CD4-positive, alpha-beta T cell treated with Interleukin-17A for 4 hours (primary cell): ENCODE measurements around the gene UBTD1.
"Not testable (repeated sequence)": the region's sequence is repeated elsewhere in the genome, so short reads cannot be mapped to it uniquely, and the experiment has no call there.

ENCODE experiments used
- DNase-seq: peaks from one replicate; pipeline ENCODE4 v3.0.0-alpha.2; 2020; ENCODE audit warnings: mixed read lengths

Gene UBTD1

DNA sequence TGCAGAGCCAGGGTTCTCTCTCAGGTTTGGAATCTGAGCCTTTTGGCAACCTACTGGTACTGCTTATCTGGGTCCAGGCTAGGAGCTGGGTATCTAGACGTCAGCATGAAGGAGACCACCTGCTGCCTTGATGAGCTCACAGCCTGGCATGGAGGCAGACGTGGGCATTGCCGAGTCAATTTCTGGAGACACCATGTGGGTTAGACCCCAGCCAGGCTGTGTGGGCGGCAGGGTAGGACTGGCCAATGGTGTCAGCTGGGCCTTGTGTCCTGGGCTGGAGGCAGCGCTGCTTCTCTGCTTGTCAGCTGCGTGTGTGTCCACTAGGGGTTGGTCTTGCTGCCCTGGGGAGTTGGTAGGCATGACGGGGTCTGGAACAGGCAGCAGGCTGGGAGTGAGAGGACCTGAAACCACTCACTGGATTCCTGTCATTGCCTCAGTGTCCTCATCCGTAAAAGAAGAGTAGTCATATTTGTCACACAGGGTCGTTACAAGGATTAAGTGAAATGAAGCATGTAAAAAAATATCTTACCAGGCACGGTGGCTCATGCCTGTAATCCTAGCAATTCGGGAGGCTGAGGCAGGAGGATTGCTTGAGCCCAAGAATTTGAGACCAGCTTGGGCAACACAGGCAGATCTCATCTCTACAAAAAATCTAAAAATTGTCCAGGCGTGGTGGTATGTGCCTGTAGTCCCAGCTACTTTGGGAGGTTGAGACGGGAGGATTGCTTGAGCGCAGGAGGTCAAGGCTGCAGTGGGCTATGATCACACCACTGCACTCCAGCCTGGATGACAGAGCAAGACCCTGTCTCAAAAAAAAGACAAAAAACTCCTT is 42.2 kb downstream of the UBTD1 start:
- DNase-seq, result no peak

DNA sequence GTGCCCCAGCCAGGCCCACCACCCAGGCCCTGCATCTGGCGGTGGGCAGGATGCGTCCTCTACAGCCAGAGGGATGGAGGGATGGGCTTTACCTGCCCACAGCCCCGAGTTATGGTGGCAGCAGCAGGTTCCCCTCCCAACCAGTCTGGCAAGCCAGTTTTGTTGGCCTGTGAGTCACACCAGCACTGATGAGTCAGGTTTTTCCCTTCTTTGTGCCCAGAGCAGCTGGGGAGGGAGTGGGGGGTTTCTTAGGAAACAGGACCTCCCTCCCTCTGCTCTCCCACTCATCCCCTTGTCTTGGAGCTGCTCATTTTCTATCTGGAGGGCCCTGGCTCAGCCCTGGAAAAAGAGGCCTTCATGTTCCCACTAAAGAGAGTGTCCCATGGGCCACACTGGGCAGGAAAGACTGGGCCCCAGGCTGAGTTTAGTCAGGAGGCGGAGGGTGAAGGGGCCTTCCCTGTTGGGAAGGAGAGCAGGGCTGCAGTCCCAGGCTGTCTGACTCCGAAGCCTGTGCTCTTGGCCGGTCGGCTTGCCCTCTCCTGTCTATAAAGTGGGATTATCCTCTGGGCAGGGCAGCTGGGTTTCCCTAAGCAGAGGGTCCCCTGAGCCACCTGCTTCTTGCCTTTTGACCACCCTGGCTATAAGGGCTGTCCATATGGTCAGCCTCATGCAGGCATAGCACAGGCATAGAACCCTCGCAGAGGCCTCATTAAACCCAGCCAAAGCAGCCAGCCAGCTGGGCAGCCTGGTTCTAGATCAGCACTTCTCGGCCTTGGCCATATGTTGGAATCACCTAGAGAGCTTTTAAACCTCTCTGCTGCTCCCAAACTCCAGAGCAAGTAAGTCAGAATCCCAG is 43.7 kb downstream of the UBTD1 start:
- DNase-seq, result peak; percentile 35

DNA sequence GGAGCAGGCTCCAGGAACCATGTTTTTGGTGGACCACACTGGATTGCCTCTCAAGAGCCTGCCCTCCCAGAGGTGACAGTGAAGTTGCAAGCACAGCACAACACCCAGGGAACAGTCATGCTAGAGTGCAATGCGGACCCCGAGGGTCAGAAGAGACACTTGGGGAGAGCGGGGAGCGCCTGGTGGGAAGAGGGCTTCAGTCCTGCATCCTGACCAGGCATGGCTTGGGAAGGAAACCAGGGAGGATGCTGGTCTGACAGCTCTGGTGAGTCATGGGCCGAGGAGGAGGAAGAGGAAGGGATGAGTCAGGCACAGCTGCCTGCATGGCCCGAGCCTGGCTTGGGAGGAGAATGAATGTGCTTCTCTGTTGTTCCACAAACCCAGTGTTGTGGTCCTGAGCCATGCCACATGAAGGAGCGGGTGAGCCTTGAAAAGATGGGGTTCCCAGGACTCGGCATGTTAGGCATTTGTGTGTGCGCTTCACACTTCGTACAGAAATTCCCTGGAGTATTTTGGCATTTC is 44.4 kb downstream of the UBTD1 start:
- peak; percentile 56 for DNase-seq

DNA sequence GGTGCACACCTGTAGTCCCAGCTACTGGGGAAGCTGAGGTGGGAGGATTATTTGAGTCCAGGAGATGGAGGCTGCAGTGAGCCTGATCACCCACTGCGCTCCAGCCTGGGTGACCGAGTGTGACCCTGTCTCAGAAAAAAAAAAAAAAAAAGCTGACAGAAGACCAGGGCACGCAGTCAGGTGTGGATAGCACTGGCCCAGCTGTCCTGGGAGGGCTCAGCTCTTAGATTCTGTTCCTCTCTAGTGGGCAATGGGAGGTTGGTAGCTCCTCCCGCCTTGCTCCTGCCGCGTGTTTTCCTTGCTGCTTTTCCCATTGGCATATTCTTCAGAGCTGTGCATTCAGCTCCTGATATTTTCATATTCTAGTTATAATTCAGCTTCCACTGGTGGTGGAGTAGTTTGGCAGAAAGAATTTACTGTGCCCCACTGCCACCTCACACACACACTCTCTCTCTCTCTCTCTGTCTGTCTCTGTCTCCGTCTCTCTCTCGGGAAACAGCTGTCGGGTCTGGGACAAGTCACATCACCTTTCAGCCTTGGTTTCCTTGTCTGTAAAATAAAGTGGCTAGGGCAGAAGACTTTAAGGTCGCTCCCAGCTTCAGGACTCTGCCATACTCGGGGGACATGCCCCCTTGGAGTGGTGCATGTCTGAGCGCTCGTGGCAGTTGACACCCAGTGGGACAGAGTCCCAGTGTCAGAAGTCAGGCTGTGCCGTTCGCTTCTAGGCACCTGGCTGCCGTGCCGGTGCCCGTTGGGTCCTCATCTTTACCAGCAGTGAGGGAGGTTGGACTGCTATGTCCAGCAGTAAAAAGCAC is 47.9 kb downstream of the UBTD1 start:
- no peak for DNase-seq

DNA sequence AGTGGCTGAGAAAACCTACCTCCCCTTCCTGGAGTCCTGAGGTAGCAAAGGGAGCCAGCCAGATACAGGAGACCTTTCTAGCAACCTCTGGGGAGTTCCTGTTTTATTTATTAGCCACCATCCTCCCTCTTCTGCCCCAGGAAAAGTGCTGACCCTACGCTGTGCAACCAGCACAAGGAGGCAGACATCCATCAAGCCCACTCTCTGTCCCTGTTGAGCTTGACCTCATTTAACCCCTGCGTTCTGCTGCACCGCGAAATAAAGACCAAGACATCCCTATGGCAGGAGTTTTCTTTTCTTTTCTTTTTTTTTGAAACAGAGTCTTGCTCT is 48.5 kb downstream of the UBTD1 start:
- DNase-seq, result no peak

DNA sequence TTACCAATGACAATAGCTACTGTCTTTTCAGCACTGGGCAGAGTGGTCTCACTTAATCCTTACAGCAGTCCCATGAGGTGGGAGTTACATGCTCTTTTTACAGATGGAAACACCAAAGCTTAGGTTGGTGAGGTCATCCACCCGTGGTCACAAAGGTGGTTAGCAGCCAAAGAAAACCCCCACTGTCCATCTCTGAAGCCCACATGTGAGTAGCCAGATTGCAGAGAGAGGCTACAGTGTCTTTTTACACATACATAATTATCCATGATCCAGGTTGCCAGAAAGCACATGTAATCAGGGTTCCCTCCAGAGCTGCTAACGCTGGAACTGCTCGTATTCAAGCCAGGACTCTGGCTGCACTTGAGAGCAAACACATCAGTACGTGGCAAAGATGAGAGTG is 49.2 kb downstream of the UBTD1 start:
- no peak for DNase-seq

DNA sequence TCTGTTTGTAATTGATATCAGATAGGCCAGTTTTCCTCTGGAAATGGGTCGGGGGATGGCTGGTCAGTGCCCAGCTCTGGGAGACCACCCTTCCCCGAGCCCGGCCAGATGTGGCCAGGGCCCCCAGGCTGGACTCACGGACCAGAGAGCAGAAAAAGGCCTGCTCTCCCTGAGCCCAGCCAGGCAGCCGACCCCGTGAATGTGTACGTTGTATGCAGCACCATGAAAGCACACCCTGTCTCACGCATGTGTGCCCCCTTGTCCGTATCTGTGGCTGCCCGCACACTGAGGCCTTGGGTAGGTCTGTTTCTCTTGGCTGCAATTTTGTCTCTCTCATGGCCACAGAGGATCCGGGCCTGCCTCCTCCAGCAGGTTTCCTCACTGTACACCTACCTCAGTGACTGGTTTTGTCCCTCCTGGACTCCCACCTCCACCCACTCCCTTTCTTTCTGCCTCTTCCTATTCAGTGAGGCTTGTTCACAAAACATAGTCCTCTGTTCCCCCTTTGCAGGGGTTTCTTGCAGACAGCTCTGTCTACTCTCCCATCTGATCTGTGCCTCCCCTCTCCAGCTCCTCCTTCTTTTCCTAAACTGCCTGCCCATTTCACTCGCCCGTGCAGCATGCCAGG is 50.2 kb downstream of the UBTD1 start:
- no peak for DNase-seq

DNA sequence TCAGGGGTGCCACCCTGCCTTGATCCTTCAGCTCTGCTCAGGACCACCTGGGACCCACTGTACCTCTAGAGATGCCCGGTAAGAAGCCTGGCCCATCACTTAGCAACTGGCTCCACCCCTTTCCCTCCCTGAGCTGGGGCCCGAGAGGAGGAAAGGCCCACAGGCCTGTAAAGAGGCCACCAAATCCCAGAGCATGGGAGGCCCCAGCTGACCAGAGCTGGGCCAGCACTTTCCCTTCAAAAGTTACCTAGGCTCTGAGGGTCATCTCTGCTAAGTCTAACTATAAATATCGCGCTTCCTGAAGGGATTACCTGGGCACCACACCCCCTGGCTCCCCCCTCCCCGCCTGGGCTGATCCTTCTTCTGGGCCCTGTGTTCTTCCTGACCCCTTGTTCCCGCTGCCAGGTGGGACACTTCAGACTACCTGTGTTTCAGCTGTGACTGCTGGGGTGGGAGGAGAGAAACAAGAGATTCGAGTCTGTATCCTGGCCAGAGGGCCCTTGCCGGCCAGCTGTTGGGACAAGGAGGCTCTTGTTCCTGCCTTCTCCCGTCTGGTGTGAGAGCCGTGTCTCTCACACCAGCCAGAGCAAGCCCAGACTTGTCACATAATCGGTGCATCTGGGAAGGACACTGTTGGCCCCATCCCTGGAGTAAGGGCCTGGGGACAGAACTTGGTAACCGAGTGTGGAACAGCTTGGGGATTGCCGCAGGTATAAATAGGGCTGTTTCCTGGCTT is 51.0 kb downstream of the UBTD1 start:
- no peak for DNase-seq

DNA sequence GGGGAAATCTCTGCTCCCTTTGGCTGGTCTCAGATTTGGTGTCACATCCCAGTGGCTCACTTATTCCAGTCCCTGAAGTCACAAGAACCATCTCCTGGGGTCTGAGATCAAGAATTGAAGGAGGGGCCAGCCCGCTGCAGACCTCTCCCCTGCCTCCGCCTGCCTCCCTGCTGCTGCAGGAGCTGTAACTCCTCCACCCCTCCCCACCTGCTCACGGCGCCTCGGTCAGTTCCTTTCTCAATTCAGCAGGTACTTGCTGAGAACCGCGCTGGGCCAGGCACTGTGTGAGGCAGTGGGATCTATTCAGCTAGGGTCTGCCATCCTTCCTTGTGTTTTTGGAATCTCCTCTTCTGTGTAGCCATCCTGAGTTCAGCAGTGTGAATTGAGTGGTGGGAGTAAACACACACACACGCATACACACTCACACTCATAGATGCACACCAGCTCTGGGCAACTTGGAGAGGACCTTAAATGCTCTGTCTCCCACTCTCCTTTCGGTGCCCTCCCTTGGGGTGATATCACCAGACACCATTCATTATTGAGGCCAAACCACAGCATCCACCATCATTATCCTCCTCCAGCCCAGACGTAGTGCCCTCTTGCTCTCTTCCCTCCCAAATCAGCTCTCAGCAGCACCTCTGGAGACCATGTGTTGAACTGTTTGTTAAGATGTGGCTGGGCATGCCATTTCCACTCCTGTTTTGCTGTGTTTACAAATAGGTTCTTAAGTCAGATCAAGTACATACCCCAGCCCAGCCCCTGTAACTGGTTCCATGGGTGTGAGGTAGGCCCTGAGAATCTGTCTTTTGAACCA is 51.8 kb downstream of the UBTD1 start:
- DNase-seq, result no peak

DNA sequence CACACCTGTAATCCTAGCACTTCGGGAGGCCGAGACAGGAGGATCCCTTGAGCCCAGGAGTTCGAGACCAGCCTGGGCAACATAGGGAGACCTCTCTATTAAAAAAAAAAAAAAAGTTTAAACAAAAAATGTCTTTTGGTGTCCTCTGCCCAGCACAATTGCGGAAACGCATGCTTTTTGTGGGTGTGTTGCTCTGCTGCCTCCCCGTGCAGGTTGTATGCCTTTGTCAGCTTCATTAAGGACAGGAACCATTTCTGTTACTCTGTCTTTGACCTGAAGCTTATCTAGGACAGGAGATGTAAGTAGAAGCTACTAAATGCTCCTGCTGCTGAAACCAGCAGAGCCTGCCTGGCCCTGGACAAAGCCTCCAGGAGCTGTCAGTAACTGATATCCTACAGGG is 52.5 kb downstream of the UBTD1 start:
- DNase-seq, result no peak

DNA sequence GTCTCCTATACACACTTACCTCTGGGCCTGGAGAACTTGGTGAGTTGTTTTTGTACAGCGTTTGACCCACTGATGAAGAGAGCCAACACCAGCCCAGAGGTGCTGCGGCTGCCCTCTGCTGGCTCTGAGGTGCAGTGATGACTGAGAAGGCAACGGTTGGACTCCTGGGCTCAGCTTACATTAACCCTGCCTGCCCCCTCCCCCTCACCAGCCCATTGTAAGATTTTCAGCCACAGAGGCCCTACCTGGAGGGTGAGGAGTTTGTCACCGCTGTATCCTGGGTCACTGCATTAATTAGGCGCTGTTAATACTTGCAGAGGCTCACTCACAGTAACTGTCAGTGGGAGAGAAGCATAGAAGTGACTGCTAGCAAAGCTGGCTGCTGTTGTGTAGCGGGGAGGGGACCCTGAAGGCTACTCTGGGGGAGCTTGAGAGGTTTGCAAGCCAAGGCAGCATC is 54.9 kb downstream of the UBTD1 start:
- DNase-seq, result peak; percentile 73

DNA sequence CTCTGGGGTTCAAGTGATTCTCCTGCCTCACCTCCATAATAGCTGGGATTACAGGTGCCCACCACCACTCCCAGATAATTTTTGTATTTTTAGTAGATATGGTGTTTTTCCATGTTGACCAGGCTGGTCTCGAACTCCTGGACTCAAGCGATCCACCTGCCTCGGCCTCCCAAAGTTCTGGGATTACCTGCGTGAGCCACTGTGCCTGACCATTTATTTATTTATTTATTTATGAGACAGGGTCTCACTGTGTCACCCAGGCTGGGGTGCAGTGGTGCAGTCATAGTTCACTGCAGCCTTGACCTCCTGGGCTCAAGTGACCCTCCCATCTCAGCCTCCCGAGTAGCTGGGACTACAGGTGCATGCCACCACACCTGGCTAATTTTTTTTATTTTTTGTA is 55.6 kb downstream of the UBTD1 start:
- not testable (repeated sequence) for DNase-seq

DNA sequence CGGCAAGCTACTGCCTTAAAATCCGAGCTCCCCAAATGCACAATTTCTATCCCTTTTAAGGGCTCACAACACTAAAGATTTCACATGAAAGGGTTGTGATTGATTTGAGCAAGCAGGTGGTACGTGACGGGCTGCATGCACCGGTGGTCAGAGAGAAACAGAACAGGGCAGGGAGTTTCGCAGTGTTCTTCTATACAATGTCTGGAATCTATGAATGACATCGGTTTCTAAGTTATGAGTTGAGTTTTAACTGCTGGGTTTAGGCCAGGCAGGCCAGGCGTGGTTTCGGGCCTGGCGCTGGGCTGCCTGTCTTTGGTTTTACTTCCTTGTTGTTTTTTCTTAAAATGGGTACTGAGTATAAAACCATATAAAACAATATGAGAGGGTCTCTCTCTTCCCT is 56.8 kb downstream of the UBTD1 start:
- DNase-seq, result not testable (repeated sequence)

DNA sequence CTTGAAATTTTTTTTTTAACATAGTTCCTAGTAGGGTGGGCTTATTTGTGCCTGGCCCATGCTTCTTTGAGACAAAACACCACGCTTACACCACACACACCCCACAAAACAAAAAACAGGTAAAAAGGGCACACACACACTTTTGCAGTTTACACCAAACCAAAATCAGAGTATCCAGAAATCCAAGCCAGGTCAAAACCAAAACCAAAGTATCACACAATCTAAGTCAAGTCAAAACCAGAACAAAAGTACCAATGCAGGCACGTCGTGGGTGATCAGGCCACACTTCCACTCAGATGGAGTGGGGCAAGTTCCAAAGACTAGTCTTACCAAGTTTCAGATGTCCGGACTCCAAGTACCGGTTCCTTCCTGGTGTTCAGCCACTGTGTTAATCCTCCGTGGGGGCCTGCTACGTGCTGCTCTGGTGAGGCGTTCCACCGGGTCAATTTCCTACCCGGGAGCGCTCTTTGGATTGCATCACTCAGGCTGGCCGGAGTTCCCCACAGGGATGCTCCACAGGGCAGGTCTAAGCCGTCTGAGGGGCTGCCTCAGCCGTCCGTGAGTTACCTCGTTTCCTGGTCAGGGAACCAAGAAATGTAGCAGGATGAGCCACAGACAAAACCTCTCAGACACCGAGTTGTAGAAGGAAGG is 62.1 kb downstream of the UBTD1 start:
- not testable (repeated sequence) for DNase-seq

DNA sequence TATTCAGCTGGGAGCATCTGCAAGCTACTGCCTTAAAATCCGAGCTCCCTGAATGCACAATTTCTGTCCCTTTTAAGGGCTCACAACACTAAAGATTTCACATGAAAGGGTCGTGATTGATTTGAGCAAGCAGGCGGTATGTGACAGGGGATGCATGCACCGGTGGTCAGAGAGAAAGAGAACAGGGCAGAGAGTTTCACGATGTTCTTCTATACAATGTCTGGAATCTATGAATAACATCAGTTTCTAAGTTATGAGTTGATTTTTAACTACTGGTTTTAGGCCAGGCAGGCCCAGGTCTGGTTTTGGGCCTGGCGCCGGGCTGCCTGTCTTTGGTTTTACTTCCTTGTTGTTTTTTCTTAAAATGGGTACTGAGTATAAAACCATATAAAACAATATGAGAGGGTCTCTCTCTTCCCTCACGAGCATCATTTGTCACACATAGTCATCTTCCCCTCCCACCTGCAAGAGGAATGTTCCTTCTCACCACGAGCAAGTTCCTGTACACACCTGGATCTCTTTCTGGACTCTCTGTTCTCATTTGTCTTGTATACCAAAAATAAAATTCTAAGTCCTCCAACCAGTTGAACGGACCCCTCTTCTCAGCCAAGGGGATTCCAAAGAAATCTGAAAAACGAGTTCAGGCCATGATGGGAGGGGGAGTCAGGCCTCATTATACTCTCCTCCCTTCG is 62.8 kb downstream of the UBTD1 start:
- not testable (repeated sequence) for DNase-seq

DNA sequence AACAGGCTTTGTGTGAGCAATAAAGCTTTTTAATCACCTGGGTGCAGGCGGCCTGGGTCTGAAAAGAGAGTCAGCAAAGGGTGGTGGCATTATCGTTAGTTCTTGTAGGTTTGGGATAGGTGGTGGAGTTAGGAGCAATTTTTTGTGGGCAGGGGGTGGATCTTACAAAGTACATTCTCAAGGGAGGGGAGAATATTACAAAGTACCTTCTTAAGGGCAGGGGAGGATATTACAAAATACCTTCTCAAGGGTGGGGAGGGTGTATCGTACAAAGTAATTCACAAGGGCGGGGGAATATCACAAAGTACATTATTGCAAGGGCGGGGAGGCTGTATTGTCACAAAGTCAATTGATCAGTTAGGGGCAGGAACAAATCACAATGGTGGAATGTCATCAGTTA is 63.6 kb downstream of the UBTD1 start:
- not testable (repeated sequence) for DNase-seq

DNA sequence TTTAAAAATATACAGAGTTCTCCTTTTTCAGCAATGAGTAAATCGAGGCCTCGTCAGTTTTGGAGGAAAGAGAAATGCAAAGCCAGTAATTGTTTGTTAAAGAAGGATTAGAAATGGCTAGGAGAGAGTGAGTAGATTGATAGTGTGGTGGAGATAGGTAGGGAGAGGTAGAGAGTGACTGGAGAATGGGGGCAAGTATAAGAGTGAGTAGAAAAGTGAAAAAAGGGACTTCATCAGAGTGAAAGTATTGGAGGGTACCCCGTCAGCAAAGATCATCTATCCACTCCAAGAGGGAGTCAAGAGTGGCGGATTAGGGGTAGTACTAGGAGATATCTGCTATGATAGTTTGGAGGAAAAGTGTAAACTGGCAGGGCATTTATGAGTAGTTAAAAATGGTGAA is 64.6 kb downstream of the UBTD1 start:
- no peak for DNase-seq

DNA sequence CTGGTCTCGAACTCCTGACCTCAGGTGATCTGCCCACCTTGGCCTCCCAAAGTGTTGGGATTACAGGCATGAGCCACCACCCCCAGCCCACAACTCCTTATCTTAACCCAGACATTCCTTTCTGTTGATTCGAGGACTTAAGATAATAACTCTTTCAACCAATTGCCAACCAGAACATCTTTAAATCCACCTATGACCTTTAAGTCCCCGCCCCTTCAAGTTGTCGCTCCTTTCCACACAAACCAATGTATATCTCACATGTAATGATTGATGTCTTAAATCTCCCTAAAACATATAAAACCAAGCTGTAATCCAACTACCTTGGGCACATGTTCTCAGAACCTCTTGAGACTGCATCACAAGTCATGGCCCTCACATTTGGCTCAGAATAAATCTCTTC is 66.1 kb downstream of the UBTD1 start:
- no peak for DNase-seq

DNA sequence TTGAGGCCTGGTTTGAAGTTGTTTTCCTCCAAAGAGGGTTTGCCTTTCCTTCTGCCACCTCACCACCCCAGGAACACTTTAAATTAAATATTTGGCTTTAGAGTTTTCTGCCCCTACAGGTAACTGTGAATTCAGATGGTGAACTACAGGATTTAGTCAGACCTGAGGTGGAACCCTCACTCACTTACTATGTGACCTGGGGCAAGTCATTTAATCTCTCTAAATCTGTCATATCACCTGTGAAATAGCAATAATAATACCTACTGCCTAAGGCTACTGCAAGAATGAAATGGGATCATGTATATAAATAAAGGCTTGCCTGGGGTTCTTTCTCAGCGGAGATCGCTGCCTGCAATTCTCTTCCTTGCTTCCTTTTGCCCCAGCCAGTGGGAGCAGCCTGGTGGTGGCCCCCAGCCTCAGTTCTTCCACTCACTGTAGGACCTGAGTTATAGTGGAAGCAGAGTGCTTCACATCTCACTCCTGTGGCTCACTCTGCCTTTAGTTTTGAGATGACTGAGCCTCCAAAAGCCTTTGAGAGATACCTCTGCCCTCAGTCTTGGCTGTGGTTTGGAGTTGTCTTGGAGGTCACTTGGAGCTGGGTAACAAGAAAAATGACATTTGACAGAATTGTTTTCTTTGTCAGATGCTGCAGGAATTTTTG is 67.7 kb downstream of the UBTD1 start:
- DNase-seq, result no peak
